SK-N-SH treated with all-trans-retinoic acid at 6 μM for 48 hours (cell line): ENCODE measurements around the gene TEAD1.

ENCODE experiments used
- ATAC-seq: fragments of 200-7000 bp; cut with Tn5 transposase; 3 replicates; pipeline ENCODE4 v1.9.1; 2020; ENCODE audit warnings: mild to moderate bottlenecking, moderate library complexity
- ARNTL ChIP-seq: fragments of 450-650 bp; formaldehyde crosslinking; IDR thresholded peaks from 2 replicates; pipeline ENCODE4 v1.5.0; 2020; ENCODE audit warnings: low read depth, mild to moderate bottlenecking, moderate library complexity, borderline replicate concordance
- BACH2 ChIP-seq: fragments of 250-450 bp; sonication (Bioruptor Pico); IDR thresholded peaks from 2 replicates; pipeline ENCODE4 v1.9.0; 2021; ENCODE audit warnings: mild to moderate bottlenecking, borderline replicate concordance
- CSDC2 ChIP-seq: fragments of 250-450 bp; sonication (Bioruptor Pico); IDR thresholded peaks from 2 replicates; pipeline ENCODE4 v1.5.0; 2020; ENCODE audit warnings: mild to moderate bottlenecking, moderate library complexity
- CSRNP3 ChIP-seq: fragments of 250-450 bp; sonication (Bioruptor Pico); IDR thresholded peaks from 2 replicates; pipeline ENCODE4 v1.5.1; 2021; ENCODE audit warnings: mild to moderate bottlenecking, moderate library complexity
- ESRRG ChIP-seq: fragments of 250-450 bp; sonication (Bioruptor Pico); IDR thresholded peaks from 2 replicates; pipeline ENCODE4 v1.6.1; 2021; ENCODE audit warnings: mild to moderate bottlenecking
- GLIS3 ChIP-seq: fragments of 250-450 bp; sonication (Bioruptor Pico); IDR thresholded peaks from 2 replicates; pipeline ENCODE4 v1.5.0; 2020; ENCODE audit warnings: mild to moderate bottlenecking, moderate library complexity
- ISL1 ChIP-seq: fragments of 250-450 bp; sonication (Bioruptor Pico); IDR thresholded peaks from 2 replicates; pipeline ENCODE4 v2.1.2; 2022; ENCODE audit warnings: mild to moderate bottlenecking, moderate library complexity
- OSR1 ChIP-seq: fragments of 250-450 bp; sonication (Bioruptor Pico); IDR thresholded peaks from 2 replicates; pipeline ENCODE4 v1.8.0; 2022; ENCODE audit warnings: moderate library complexity, mild to moderate bottlenecking, inconsistent platforms
- PPARA ChIP-seq: fragments of 250-450 bp; sonication (Bioruptor Pico); IDR thresholded peaks from 2 replicates; pipeline ENCODE4 v1.5.0; 2020; ENCODE audit warnings: mild to moderate bottlenecking, borderline replicate concordance
- RARB ChIP-seq: fragments of 250-450 bp; sonication (Bioruptor Pico); IDR thresholded peaks from 2 replicates; pipeline ENCODE4 v1.8.0; 2021; ENCODE audit warnings: mild to moderate bottlenecking, moderate library complexity
- SNAI2 ChIP-seq: fragments of 250-450 bp; sonication (Bioruptor Pico); IDR thresholded peaks from 2 replicates; pipeline ENCODE4 v1.5.0; 2020; ENCODE audit warnings: mild to moderate bottlenecking, moderate library complexity
- TOX ChIP-seq: fragments of 250-450 bp; sonication (Bioruptor Pico); IDR thresholded peaks from 2 replicates; pipeline ENCODE4 v1.8.0; 2021; ENCODE audit warnings: mild to moderate bottlenecking, moderate library complexity, borderline replicate concordance
- TSHZ2 ChIP-seq: fragments of 250-450 bp; sonication (Bioruptor Pico); IDR thresholded peaks from 2 replicates; pipeline ENCODE4 v1.5.0; 2020; ENCODE audit warnings: mild to moderate bottlenecking, moderate library complexity
- ZC3H10 ChIP-seq: fragments of 250-450 bp; sonication (Bioruptor Pico); IDR thresholded peaks from 2 replicates; pipeline ENCODE4 v1.5.1; 2021; ENCODE audit warnings: mild to moderate bottlenecking, moderate library complexity
- ZFP3 ChIP-seq: fragments of 250-450 bp; sonication (Bioruptor Pico); IDR thresholded peaks from 2 replicates; pipeline ENCODE4 v1.5.0; 2020; ENCODE audit warnings: mild to moderate bottlenecking, moderate library complexity
- ZFP30 ChIP-seq: fragments of 450-650 bp; formaldehyde crosslinking; IDR thresholded peaks from 2 replicates; pipeline ENCODE4 v1.5.0; 2022; ENCODE audit warnings: mild to moderate bottlenecking, moderate library complexity
- ZNF70 ChIP-seq: fragments of 450-650 bp; formaldehyde crosslinking; IDR thresholded peaks from 2 replicates; pipeline ENCODE4 v1.5.0; 2020; ENCODE audit warnings: mild to moderate bottlenecking, moderate library complexity
- TF ChIP-seq, protein P1 (sequence below): fragments of 250-450 bp; sonication (Bioruptor Pico); IDR thresholded peaks from 2 replicates; pipeline ENCODE4 v1.5.1; 2020; ENCODE audit warnings: low read depth, mild to moderate bottlenecking, moderate library complexity
- TF ChIP-seq, protein P2 (sequence below): fragments of 250-450 bp; sonication (Bioruptor Pico); IDR thresholded peaks from 2 replicates; pipeline ENCODE4 v1.8.0; 2021; ENCODE audit warnings: low read depth, mild to moderate bottlenecking, moderate library complexity, borderline replicate concordance
- TF ChIP-seq, protein P3 (sequence below): fragments of 250-450 bp; sonication (Bioruptor Pico); IDR thresholded peaks from 2 replicates; pipeline ENCODE4 v1.8.0; 2020; ENCODE audit warnings: mild to moderate bottlenecking, moderate library complexity, borderline replicate concordance

The TEAD1 gene

GRCh38 chr11:12950670-12951069 lies 276.4 kb downstream of the TEAD1 start:
- no peak for TF ChIP-seq OSR1 (CRISPR knock-in tag)
- TF ChIP-seq TSHZ2 (CRISPR knock-in tag) = no peak
- no peak for TF ChIP-seq TOX
- peak; percentile 14 for ATAC-seq

- TF ChIP-seq RARB (CRISPR knock-in tag) (no peak), GLIS3 (CRISPR knock-in tag) (no peak), TSHZ2 (CRISPR knock-in tag) (no peak), OSR1 (CRISPR knock-in tag) (no peak), CSDC2 (CRISPR knock-in tag) (no peak), ISL1 (CRISPR knock-in tag) (no peak), ZNF70 (CRISPR knock-in tag) (no peak), PPARA (CRISPR knock-in tag) (no peak), CSRNP3 (CRISPR knock-in tag) (no peak), ZFP3 (no peak), ZC3H10 (CRISPR knock-in tag) (no peak), SNAI2 (no peak), ZFP30 (CRISPR knock-in tag) (no peak), ESRRG (CRISPR knock-in tag) (no peak), ARNTL (CRISPR knock-in tag) (no peak), BACH2 (CRISPR knock-in tag) (no peak), TOX (no peak)
- TF ChIP-seq, protein P1, sequence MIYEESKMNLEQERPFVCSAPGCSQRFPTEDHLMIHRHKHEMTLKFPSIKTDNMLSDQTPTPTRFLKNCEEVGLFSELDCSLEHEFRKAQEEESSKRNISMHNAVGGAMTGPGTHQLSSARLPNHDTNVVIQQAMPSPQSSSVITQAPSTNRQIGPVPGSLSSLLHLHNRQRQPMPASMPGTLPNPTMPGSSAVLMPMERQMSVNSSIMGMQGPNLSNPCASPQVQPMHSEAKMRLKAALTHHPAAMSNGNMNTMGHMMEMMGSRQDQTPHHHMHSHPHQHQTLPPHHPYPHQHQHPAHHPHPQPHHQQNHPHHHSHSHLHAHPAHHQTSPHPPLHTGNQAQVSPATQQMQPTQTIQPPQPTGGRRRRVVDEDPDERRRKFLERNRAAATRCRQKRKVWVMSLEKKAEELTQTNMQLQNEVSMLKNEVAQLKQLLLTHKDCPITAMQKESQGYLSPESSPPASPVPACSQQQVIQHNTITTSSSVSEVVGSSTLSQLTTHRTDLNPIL (CRISPR knock-in tag) = no peak
- TF ChIP-seq, protein P2, sequence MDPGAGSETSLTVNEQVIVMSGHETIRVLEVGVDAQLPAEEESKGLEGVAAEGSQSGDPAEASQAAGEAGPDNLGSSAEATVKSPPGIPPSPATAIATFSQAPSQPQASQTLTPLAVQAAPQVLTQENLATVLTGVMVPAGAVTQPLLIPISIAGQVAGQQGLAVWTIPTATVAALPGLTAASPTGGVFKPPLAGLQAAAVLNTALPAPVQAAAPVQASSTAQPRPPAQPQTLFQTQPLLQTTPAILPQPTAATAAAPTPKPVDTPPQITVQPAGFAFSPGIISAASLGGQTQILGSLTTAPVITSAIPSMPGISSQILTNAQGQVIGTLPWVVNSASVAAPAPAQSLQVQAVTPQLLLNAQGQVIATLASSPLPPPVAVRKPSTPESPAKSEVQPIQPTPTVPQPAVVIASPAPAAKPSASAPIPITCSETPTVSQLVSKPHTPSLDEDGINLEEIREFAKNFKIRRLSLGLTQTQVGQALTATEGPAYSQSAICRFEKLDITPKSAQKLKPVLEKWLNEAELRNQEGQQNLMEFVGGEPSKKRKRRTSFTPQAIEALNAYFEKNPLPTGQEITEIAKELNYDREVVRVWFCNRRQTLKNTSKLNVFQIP (CRISPR knock-in tag) = no peak
- TF ChIP-seq, protein P3, sequence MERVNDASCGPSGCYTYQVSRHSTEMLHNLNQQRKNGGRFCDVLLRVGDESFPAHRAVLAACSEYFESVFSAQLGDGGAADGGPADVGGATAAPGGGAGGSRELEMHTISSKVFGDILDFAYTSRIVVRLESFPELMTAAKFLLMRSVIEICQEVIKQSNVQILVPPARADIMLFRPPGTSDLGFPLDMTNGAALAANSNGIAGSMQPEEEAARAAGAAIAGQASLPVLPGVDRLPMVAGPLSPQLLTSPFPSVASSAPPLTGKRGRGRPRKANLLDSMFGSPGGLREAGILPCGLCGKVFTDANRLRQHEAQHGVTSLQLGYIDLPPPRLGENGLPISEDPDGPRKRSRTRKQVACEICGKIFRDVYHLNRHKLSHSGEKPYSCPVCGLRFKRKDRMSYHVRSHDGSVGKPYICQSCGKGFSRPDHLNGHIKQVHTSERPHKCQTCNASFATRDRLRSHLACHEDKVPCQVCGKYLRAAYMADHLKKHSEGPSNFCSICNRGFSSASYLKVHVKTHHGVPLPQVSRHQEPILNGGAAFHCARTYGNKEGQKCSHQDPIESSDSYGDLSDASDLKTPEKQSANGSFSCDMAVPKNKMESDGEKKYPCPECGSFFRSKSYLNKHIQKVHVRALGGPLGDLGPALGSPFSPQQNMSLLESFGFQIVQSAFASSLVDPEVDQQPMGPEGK (CRISPR knock-in tag) = no peak
- no peak; the same call in 2 of the 3 replicates for ATAC-seq
Observed at GRCh38 chr11:12951376-12951775, 277.2 kb downstream of the TEAD1 start.
